Osteoblast (primary cell): ENCODE measurements around the gene TBCD. TPM values are rescaled to one million over a fixed set of nuclear protein-coding genes. Genes with fewer than 3 reads are reported as not detected.

ENCODE experiments used
- DNase-seq: peaks from one replicate; pipeline ENCODE4 v3.0.0; 2011; ENCODE audit warnings: low spot score, mixed read lengths; ENCODE audit not compliant: insufficient read length; ENCODE audit errors: missing footprints
- H2AFZ ChIP-seq: 2 replicates; pipeline ENCODE4 v1.6.0; 2011; ENCODE audit warnings: mild to moderate bottlenecking, low read length
- H3K27ac ChIP-seq: 2 replicates; pipeline ENCODE4 v1.5.1; 2011; ENCODE audit warnings: mild to moderate bottlenecking, low read depth, low read length, moderate library complexity
- H3K27me3 ChIP-seq: 2 replicates; pipeline ENCODE4 v1.6.0; 2012; ENCODE audit warnings: mild to moderate bottlenecking, control low read depth, inconsistent platforms, low read length, moderate library complexity; ENCODE audit not compliant: insufficient read depth
- H3K36me3 ChIP-seq: 2 replicates; pipeline ENCODE4 v1.5.1; 2011; ENCODE audit warnings: mild to moderate bottlenecking, low read length, control low read depth, moderate library complexity; ENCODE audit not compliant: insufficient read depth
- H3K4me1 ChIP-seq: 2 replicates; pipeline ENCODE4 v1.5.1; 2011; ENCODE audit warnings: mild to moderate bottlenecking, low read length, control low read depth, moderate library complexity; ENCODE audit not compliant: insufficient read depth
- H3K4me2 ChIP-seq: 2 replicates; pipeline ENCODE4 v1.6.0; 2011; ENCODE audit warnings: mild to moderate bottlenecking, low read length; ENCODE audit not compliant: insufficient read depth
- H3K4me3 ChIP-seq: fragments of 200-600 bp; sonication (generic); 3 replicates; pipeline ENCODE4 v1.5.1; 2012; ENCODE audit warnings: mild to moderate bottlenecking, low read length, inconsistent platforms; ENCODE audit not compliant: insufficient read depth
- H3K79me2 ChIP-seq: 2 replicates; pipeline ENCODE4 v1.6.0; 2012; ENCODE audit warnings: mild to moderate bottlenecking, low read length, control low read depth, inconsistent platforms; ENCODE audit not compliant: insufficient read depth
- H3K9me3 ChIP-seq: 2 replicates; pipeline ENCODE4 v1.5.1; 2011; ENCODE audit warnings: low read depth, low read length, control low read depth
- H4K20me1 ChIP-seq: 2 replicates; pipeline ENCODE4 v1.6.0; 2012; ENCODE audit warnings: mild to moderate bottlenecking, low read length, control low read depth; ENCODE audit not compliant: insufficient read depth
- total RNA-seq: library from RNA; depleted of rRNA; stranded (reverse); fragments of >200 nt; gene quantifications from 2 replicates; pipeline ENCODE4 v1.2.3, GENCODE V29; 2012
- TF ChIP-seq, protein P1 (sequence below): IDR thresholded peaks from 2 replicates; pipeline ENCODE4 v1.5.1; 2011; ENCODE audit warnings: mild to moderate bottlenecking, low read depth, low read length, moderate library complexity; ENCODE audit errors: extremely low read depth

Gene TBCD
- total RNA-seq, 1 donor: 29.0 TPM

- H3K4me2 ChIP-seq: peak overlapping the region; percentile 91
- H3K79me2 ChIP-seq: peaks cover 43% of the 10 kb centered on the region
- H3K4me3 ChIP-seq: peak overlapping the region; percentile 78
- TF ChIP-seq, protein P1, sequence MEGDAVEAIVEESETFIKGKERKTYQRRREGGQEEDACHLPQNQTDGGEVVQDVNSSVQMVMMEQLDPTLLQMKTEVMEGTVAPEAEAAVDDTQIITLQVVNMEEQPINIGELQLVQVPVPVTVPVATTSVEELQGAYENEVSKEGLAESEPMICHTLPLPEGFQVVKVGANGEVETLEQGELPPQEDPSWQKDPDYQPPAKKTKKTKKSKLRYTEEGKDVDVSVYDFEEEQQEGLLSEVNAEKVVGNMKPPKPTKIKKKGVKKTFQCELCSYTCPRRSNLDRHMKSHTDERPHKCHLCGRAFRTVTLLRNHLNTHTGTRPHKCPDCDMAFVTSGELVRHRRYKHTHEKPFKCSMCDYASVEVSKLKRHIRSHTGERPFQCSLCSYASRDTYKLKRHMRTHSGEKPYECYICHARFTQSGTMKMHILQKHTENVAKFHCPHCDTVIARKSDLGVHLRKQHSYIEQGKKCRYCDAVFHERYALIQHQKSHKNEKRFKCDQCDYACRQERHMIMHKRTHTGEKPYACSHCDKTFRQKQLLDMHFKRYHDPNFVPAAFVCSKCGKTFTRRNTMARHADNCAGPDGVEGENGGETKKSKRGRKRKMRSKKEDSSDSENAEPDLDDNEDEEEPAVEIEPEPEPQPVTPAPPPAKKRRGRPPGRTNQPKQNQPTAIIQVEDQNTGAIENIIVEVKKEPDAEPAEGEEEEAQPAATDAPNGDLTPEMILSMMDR: no peak
- H3K4me1 ChIP-seq: peaks cover 7% of the 10 kb centered on the region
- H3K27me3 ChIP-seq: no peaks in the 10 kb centered on the region
- peak overlapping the region; percentile 63 for H2AFZ ChIP-seq
- peaks cover 11% of the 10 kb centered on the region for H4K20me1 ChIP-seq
- peaks cover 7% of the 10 kb centered on the region for H3K36me3 ChIP-seq
- peak; percentile 95 for DNase-seq
- H3K9me3 ChIP-seq: no peaks in the 10 kb centered on the region
- peak overlapping the region; percentile 20 for H3K27ac ChIP-seq
Measured at GRCh38 chr17:82752371-82753200, 721 bp downstream of the TBCD start.

GRCh38 chr17:82753201-82753464 lies 1.3 kb downstream of the TBCD start:
- peaks cover 7% of the 10 kb centered on the region for H3K36me3 ChIP-seq
- peaks cover 11% of the 10 kb centered on the region for H4K20me1 ChIP-seq
- H3K9me3 ChIP-seq: no peaks in the 10 kb centered on the region
- H3K27ac ChIP-seq: peak overlapping the region; percentile 20
- H3K27me3 ChIP-seq: no peaks in the 10 kb centered on the region
- peak overlapping the region; percentile 91 for H3K4me2 ChIP-seq
- TF ChIP-seq, protein P1: no peak
- H3K4me1 ChIP-seq: peaks cover 7% of the 10 kb centered on the region
- H3K4me3 ChIP-seq: peak overlapping the region; percentile 78
- H2AFZ ChIP-seq: peak overlapping the region; percentile 63
- no peak for DNase-seq
- peaks cover 46% of the 10 kb centered on the region for H3K79me2 ChIP-seq

DNA sequence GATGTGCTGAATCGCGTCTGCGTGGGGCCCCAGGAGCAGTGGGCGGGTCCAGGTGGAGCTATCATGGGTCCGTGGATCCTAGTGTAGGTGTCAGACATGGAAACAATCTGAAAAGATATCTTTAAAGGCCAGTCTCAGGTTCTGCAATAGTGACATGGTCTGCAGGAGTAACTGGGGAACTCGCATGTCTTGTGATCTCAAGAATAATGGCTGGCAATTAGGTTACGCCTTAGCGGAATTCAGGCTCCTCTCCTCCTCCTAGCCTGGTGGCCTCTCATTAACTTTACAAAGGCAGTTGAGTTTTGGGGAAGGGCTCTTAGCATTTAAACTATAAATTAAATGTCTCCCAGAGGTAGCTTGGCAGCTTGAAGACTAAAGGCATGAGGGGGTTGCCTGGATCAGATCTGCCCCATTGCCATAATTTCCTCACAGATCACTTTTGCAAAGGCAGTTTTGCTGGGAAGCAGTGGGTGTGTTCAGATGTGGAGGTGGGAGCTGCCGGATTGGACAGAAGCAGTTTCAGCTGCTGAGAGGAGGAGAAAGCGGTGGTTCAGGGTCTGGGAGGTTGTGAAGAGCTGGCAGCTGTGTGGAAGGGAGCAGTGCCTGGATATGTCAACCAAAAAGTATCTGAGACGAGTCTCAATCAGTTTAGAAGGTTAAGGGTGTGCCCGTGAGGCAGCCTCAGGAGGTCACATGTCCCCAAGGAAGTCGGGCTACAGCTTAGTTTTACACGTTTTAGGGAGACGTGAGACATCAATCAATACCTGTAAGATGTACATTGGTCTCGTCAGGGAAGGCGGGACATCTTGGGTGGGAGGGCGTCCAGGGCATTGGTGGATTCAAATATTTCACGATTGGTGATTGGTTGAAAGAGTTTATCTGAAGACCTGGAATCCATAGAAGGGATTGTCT lies 2.7 kb downstream of the TBCD start:
- Histone ChIP-seq H2AFZ (no peak overlapping the region), H3K27me3 (no peaks in the 10 kb centered on the region), H3K9me3 (no peaks in the 10 kb centered on the region), H4K20me1 (peaks cover 11% of the 10 kb centered on the region), H3K4me2 (no peak overlapping the region), H3K79me2 (peaks cover 53% of the 10 kb centered on the region), H3K4me3 (no peak overlapping the region), H3K4me1 (peaks cover 7% of the 10 kb centered on the region), H3K27ac (no peak overlapping the region), H3K36me3 (peaks cover 7% of the 10 kb centered on the region)
- DNase-seq: peak; percentile 73
- TF ChIP-seq, protein P1: no peak

GRCh38 chr17:82756166-82756565 lies 4.3 kb downstream of the TBCD start:
- TF ChIP-seq, protein P1: no peak
- DNase-seq: no peak
- Histone ChIP-seq H3K27ac (no peak overlapping the region), H3K27me3 (no peaks in the 10 kb centered on the region), H3K36me3 (peaks cover 11% of the 10 kb centered on the region), H3K79me2 (peaks cover 57% of the 10 kb centered on the region), H2AFZ (no peak overlapping the region), H3K4me2 (no peak overlapping the region), H3K4me1 (peaks cover 7% of the 10 kb centered on the region), H4K20me1 (peaks cover 11% of the 10 kb centered on the region), H3K4me3 (no peak overlapping the region), H3K9me3 (no peaks in the 10 kb centered on the region)
